Measurements from ENCODE around the gene SLC66A2. TPM values are rescaled to one million over a fixed set of nuclear protein-coding genes. Genes with fewer than 3 reads are reported as not detected.
A peak's percentile ranks its signal among the peaks of the same experiment; 100 is the strongest.

SLC66A2 gene
- total and polyA plus RNA-seq, 8 donors = 18.1 to 148 (median 24.4) TPM

- H3K27ac ChIP-seq = no peak overlapping the region
- WGBS, 5 donors = 87 to 92% (median 89%) methylated on average over 17 of the region's 17 CpGs
- no peaks in the 10 kb centered on the region for H3K9me3 ChIP-seq
- no peak overlapping the region for H3K4me3 ChIP-seq
- DNase-seq = no peak
- peaks cover 10 to 86% (median 78%) of the 10 kb centered on the region in 4 donors for H3K36me3 ChIP-seq
- peaks cover 0 to 1% (median 0%) of the 10 kb centered on the region in 4 donors for H3K4me1 ChIP-seq
- intact Hi-C loops (cut with DNase I; ENCODE audit: low total_unique reads) = no loop called here
- TF ChIP-seq POLR2A (IDR thresholded peaks at IDR 0.05) = no peak
- no peak for TF ChIP-seq EP300 (IDR thresholded peaks at IDR 0.05)
- no peak for TF ChIP-seq POLR2AphosphoS5 (IDR thresholded peaks at IDR 0.05)
- no peaks in the 10 kb centered on the region for H3K27me3 ChIP-seq
Observed at GRCh38 chr18:79971211-79971952, 19.9 kb upstream of the SLC66A2 start.

DNA sequence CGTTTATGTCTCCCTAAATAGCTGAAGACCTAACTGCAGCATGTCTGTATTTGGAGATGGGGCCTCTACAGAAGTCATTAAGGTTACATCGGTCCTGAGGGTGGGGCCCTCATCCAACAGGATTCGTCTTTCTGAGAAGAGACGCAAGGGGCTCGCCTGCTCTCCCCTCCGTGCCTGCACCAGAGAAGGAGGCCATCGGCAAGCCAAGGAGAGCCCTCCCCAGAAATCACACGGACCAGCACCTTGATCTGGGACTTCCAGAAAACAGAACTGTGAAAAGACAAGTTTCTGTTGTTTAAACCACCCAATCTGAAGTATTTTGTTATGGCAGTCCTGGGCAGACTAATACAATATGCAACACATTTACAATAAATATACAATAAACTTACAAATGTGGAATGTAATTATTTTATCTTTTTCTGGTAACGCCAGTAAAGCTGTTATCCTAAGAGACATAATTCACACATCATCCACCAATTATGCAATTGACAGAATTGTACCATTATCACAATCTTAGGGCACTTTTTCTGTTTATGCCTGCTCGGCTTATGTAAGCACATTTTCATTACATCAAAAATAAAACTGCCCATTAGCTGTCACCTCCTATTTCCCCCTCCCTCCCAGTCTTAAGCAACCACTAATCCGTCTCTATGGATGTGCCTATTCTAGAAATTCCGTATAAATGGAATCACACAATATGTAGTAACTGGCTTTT lies 19.1 kb upstream of the SLC66A2 start:
- intact Hi-C loops (cut with DNase I; ENCODE audit: low total_unique reads) = no loop called here
- no peak overlapping the region for H3K27ac ChIP-seq
- H3K36me3 ChIP-seq = peaks cover 10 to 77% (median 70%) of the 10 kb centered on the region in 4 donors
- H3K27me3 ChIP-seq = no peaks in the 10 kb centered on the region
- DNase-seq = no peak
- no peak overlapping the region for H3K4me3 ChIP-seq
- WGBS, 5 donors = 87 to 90% (median 88%) methylated on average over 12 of the region's 12 CpGs
- H3K4me1 ChIP-seq = peaks cover 2 to 9% (median 4%) of the 10 kb centered on the region in 4 donors
- TF ChIP-seq POLR2AphosphoS5 (IDR thresholded peaks at IDR 0.05) (no peak), POLR2A (IDR thresholded peaks at IDR 0.05) (no peak), EP300 (IDR thresholded peaks at IDR 0.05) (no peak)
- TF ChIP-seq, protein P1, sequence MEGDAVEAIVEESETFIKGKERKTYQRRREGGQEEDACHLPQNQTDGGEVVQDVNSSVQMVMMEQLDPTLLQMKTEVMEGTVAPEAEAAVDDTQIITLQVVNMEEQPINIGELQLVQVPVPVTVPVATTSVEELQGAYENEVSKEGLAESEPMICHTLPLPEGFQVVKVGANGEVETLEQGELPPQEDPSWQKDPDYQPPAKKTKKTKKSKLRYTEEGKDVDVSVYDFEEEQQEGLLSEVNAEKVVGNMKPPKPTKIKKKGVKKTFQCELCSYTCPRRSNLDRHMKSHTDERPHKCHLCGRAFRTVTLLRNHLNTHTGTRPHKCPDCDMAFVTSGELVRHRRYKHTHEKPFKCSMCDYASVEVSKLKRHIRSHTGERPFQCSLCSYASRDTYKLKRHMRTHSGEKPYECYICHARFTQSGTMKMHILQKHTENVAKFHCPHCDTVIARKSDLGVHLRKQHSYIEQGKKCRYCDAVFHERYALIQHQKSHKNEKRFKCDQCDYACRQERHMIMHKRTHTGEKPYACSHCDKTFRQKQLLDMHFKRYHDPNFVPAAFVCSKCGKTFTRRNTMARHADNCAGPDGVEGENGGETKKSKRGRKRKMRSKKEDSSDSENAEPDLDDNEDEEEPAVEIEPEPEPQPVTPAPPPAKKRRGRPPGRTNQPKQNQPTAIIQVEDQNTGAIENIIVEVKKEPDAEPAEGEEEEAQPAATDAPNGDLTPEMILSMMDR (IDR thresholded peaks at IDR 0.05) = no peak
- H3K9me3 ChIP-seq = no peaks in the 10 kb centered on the region

- WGBS, 5 donors = 7 to 18% (median 12%) methylated on average over 18 to 24 of the region's 24 CpGs
- H3K4me1 ChIP-seq = peaks cover 13 to 62% (median 25%) of the 10 kb centered on the region in 4 donors
- H3K27me3 ChIP-seq = peaks cover 0 to 5% (median 0%) of the 10 kb centered on the region in 3 donors
- no peaks in the 10 kb centered on the region for H3K9me3 ChIP-seq
- TF ChIP-seq, protein P1 (IDR thresholded peaks at IDR 0.05) = no peak
- peak in 2 of 3 donors; percentile 35 to 48 for TF ChIP-seq POLR2AphosphoS5 (IDR thresholded peaks at IDR 0.05)
- peak overlapping the region; percentile 56 to 69 (median 66) for H3K4me3 ChIP-seq
- H3K27ac ChIP-seq = peak overlapping the region; percentile 89 to 93 (median 91)
- H3K36me3 ChIP-seq = peaks cover 0 to 26% (median 20%) of the 10 kb centered on the region in 4 donors
- intact Hi-C loops (cut with DNase I; ENCODE audit: low total_unique reads) = no loop called here
- peak; percentile 60 to 82 for DNase-seq
Observed at GRCh38 chr18:79965119-79965902, 13.9 kb upstream of the SLC66A2 start.

DNA sequence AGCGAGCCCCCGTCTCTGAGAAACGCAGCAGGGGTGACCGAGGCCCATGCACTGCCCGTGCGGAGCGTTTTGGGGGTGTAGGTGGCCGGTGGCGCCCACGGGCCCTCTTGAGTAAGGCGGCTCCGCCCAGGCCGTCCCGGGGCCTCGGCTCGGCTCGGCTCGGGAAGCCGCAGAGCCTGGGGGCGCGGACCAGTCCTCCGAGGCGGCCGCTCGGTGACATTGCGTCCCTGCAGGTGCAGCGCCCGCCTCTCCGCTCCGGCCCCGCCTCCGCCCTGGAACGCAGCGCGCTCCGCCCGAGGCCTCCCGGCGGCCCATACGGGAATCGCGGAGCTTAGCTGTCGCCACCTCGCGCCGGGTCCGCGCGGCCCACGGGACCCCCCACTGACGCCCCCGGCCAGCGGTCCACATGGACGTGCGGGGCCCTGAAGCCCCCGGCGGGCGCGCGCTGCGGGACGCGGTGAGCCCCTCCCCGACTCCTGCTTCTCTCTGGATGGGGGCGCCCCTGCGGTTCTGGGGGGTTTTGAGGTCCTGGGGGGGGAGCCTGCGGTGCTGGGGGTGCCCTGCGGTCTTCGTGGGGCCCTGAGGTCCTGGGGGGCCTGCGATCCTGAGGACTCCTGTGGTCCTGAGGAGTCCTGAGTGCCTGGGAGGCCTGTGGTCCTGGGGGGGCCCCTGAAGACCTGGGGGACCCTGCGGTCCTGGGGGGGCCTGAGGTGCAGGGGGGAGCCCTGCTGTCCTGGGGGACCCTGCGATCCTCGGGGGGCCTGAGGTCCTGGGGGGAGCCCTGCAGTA lies 13.1 kb upstream of the SLC66A2 start, which contains the start of gene HSBP1L1:
Gene HSBP1L1, plus strand, starts transcription at position 314 of the 789 bp plus-strand sequence. Its CDS starts 93 bp downstream, at position 407.
- WGBS, 5 donors = 2 to 7% (median 2%) methylated on average over 4 to 73 of the region's 73 CpGs
- no peak for TF ChIP-seq POLR2A (IDR thresholded peaks at IDR 0.05)
- TF ChIP-seq POLR2AphosphoS5 (IDR thresholded peaks at IDR 0.05) = peak in 2 of 3 donors; percentile 56 to 63
- TF ChIP-seq, protein P1 (IDR thresholded peaks at IDR 0.05) = peak in 4 of 7 experiments; percentile 8 to 40 (median 18)
- Histone ChIP-seq H3K4me1 (peaks cover 13 to 67% (median 26%) of the 10 kb centered on the region in 4 donors), H3K27me3 (peaks cover 0 to 5% (median 0%) of the 10 kb centered on the region in 3 donors), H3K36me3 (peaks cover 0 to 18% (median 13%) of the 10 kb centered on the region in 4 donors), H3K9me3 (no peaks in the 10 kb centered on the region), H3K4me3 (peak within 1 kb of the TSS; percentile 56 to 69 (median 66)), H3K27ac (peak within 1 kb of the TSS; percentile 89 to 93 (median 91))
- intact Hi-C loops (cut with DNase I; ENCODE audit: low total_unique reads) = no loop called here
- peak; percentile 87 to 94 for DNase-seq

Measured in stomach (tissue), 9 donors.